Measurements from ENCODE around the gene RAPGEF2.

RAPGEF2 gene

DNA sequence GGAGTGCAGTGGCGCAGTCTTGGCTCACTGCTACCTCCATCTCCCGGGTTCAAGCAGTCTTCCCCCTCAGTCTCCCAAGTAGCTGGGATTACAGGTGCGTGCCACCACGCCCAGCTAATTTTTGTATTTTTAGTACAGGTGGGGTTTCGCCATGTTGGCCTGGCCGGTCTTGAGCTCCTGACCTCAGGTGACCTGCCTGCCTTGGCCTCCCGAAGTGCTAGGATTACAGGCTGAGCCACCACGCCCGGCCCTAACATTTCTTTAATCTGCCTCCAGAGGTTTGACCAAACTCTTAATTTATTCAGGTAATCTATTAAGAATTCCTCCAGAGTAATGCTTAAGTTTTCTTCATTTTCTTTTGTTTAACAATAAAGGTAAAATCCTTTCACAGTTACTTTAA is 171.0 kb downstream of the RAPGEF2 start:
- DNase-seq (ENCODE audit: low read depth in 2 of 3, low spot score in 1 of 3) = no peak

DNA sequence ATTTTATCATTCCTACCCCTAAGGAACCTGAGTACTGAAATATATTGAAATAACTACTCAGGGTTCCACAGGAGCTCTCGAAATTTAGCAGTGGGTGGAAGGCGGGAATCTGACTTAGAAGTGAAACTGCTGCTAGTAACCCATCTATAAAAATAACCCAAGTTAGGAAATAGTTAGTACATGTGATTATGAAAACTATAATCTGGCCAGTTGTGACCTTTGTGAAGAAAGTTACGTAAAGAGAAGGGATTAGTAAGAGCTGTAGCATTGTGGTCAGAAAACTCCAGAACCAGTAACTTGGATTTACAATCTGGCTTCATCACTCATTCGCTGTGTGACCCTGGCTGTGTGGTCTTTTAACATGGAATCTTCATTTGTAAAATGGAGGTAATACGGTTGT is 175.5 kb downstream of the RAPGEF2 start:
- DNase-seq (ENCODE audit: low read depth in 2 of 3, low spot score in 1 of 3) = no peak

DNA sequence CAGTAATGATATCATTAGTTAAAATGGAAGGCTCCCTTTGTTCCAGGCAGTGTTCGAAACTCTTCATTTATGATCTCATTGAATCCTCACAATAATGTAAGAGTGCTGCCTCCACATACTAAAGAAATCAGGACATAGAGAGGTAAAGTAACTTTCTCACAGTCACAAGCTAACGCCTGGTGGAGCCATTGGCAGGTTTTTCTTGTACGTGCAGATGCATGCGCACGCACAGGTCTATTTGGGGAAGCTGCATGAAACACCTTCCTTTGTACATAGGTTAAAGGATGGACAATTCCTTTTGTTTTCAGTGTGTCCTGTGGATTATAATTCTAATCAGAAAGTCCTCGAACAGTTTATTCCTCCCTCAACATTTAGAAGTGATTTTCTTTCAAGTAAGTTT is 176.2 kb downstream of the RAPGEF2 start:
- DNase-seq (ENCODE audit: low read depth in 2 of 3, low spot score in 1 of 3) = no peak

DNA sequence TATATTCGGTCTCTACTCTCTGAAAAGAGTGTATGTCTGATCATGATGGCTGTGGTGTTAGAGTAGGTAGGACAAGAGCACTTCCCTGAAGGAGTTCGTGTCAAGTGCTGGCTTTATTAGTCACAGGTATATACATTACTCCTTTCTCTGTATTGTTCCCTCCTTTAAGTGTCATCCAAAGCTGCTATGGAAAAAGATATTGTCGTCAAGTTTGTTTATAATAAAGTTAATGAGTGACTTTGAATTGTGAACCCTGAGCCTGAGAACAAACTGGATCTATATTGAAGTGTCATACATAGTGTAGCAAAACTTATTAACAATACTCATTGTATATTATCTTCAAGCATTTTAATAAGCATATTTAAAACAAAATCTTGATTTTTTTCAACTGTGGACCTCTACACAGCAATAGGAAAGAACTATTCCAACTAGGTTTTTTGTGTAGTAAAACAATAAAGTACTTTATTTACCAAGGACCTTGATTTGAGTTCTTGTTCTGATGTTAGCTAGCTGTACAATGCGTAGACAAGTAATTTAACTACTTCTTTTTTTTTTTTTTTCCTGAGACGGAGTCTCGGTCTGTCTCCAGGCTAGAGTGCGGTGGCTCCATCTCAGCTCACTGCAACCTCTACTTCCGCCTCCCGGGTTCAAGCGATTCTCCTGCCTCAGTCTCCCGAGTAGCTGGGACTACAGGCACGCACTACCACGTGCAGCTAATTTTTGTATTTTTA is 177.7 kb downstream of the RAPGEF2 start:
- DNase-seq (ENCODE audit: low read depth in 2 of 3, low spot score in 1 of 3) = no peak

DNA sequence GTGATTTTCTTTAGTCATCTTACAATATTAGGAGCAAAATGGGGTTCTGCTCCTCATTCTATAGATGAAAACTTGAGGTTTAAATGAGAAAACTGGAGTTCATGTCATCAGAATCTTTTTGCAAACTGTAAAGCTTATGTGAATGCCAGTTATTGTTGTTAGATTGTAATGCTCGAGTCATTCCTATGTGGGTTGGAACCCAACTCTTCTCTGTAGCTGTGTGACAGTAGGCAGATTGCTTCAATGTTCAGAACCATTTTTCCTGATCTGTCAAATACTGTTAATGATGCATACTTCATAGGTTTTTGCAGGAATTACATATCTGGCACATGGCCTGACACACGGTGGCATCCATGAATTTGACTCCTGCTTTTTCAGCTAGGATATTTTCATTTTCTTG is 178.9 kb downstream of the RAPGEF2 start:
- DNase-seq (ENCODE audit: low read depth in 2 of 3, low spot score in 1 of 3) = no peak

DNA sequence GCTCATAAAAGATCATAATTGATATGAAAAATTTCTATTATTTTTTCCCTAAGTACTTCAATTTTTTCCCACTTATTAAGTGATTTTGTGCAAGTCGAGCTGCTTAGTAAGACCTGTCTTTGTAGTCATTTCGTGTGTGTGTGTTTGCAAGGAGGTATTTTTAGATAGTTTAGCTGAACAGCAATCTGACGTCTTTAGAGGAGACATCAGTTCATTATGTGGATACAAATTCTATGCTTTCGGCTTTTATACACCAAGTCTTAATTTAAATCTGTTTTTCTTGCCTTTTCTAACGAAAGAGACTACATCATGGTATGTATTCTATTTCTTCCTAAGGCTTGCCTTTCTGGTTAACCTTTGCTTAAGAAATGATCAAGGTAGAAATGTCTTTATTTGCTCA is 179.4 kb downstream of the RAPGEF2 start:
- no peak for DNase-seq (ENCODE audit: low read depth in 2 of 3, low spot score in 1 of 3)

DNA sequence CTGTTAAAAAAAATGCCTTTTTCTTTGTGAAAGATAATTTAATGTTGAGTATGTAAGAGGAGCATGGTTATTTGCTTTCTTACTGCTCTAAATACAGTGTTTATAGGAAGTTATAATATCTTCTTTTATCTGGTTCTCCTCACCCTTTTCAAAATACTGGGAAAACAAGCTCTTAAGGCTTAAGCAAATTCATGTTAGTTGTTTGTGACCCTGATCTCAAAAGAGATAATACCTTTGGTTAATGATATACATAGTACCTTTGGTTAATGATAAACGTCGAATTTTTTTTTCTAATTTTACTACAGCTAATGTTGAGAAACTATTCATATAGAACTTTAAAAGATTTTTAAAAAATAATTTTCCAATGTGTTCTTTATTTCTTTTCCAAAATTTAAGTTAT is 180.1 kb downstream of the RAPGEF2 start:
- no peak for DNase-seq (ENCODE audit: low read depth in 2 of 3, low spot score in 1 of 3)

DNA sequence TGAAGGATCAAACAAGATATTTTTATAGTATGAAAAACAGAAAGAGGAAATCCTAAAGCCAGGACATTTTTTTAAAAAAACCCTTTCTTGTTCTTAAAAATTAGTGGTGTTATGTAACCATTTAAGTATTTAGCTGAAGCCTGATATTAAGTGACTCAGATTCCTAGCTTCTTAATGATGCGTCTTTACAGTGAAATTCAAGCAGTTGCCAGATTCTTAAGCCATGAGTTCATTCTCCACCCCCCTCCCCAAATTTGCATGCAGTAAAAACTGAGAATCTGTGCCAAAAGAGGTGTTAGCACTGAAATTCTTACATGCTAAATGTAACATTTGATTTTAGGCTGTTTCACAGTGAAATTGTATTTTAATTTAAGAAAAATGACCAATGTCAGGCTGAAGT is 180.8 kb downstream of the RAPGEF2 start:
- DNase-seq (ENCODE audit: low read depth in 2 of 3, low spot score in 1 of 3) = no peak

DNA sequence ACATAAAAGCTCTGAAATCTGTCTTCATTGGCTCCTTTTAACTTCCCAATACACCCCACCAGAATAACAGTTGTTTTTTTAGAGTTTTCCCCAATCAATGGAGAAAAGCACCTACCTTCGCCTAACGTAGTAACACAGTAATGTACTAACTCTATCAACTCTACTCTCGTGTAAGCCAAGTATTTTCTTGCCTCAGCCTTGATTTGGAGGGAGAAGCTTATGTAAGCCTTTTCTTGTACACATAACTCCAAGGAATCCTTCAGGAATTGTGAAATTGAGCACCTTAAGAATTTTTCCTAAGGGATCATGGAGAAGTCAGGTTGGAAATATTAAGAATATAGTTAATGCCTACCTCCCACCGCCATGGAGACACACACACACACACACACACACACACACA is 181.2 kb downstream of the RAPGEF2 start:
- no peak for DNase-seq (ENCODE audit: low read depth in 2 of 3, low spot score in 1 of 3)

DNA sequence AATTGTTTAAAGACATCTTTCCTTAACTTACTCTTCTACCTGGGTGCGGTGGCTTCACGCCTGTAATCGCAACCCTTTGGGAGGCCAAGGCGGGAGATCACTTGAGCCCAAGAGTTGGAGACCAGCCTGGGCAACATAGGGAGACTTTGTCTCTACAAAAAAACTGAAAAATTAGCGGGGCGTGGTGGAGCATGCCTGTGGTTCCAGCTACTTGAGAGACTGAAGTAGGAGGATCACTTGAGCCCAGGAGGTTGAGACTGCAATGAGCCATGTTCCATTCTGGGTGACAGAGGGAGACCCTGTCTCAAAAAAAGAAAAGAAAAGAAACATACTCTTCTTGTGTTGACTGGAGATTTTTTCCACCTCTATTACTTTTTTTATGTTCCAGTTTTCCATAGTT is 181.9 kb downstream of the RAPGEF2 start:
- DNase-seq (ENCODE audit: low read depth in 2 of 3, low spot score in 1 of 3) = no peak

DNA sequence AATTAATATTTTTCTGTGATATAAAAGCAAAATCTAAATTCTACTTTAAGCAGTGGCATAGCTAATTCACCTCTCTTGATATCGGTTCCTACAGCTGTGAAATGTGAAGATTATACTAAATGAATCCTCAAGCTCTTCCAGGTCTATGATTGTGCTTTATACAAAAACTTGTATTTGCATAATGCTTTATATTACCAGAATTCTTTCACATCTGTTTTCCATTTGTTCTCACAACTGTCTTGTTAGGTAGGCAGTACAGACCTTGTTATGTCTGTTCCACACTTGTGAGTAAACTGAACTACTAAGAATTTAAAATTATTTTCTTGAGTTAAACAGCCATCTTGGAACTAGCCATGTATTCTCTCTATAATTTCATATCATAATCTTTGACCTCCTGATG is 184.9 kb downstream of the RAPGEF2 start:
- no peak for DNase-seq (ENCODE audit: low read depth in 2 of 3, low spot score in 1 of 3)

DNA sequence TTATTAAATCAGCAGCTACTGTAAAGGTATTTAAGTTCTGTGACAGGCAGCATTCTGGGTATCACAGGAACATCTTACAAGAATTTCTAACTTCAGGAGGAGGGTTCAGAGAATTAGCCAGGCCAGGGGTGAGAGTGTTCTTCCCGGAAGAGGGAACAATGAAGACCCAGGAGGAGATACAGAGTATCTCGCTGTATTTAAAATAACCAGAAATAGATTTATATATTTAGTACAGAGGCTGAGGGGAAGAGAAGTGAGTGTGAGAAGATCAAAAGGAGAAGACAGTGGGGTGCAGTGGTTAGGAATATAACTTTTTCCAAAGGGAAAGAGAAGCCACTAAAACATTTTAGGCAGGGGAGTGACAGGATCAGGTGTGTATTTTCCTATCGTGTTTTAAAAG is 186.8 kb downstream of the RAPGEF2 start:
- no peak for DNase-seq (ENCODE audit: low read depth in 2 of 3, low spot score in 1 of 3)

DNA sequence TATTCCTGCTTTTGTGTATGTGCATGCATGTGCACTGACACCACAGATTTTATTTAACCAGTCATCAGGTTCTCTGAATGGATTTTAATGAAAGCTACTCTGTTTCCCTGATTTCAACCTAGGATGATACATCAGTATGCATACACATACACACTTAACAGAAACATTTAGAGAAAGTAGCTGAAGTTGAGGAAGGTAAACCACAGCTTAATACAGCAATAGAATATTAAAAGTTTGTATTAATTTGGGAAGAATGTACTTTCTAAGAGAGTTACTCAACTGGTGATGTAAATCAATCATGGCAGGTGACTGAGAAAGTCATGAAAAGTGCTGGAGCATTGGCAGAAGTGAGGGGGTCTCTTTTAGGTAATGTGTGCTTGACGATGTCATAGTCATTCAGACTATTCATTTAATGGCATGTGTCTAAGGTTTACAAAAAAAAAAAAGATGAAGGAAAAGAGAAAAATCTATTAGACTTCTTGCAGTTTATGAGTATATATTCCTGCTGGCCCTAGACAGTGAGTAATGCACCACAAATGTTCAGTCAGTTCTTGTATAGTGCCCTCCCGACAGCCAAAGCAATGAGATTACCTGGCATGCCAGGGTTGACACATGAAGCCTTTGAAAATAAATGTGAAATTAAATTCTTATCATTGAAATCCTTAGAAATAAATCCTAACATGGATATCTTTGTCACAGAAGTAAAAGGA is 187.6 kb downstream of the RAPGEF2 start:
- DNase-seq (ENCODE audit: low read depth in 2 of 3, low spot score in 1 of 3) = no peak

DNA sequence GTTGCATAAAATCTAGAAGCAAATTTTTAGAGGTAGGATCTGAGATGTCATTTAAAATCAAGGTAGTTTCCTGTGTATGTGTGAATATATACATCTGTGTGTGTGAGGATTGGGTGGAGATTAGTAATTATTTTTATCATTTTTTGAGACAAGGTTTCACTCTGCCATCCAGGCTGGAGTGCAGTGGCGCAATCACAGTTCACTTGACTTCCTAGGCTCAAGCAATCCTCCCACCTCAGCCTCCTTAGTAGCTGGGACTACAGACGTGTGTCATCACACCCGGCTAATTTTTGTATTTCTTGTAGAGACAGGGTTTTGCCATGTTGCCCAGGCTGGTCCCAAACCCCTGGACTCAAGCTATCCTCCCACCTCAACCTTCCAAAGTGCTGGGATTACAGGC is 188.3 kb downstream of the RAPGEF2 start:
- no peak for DNase-seq (ENCODE audit: low read depth in 2 of 3, low spot score in 1 of 3)

DNA sequence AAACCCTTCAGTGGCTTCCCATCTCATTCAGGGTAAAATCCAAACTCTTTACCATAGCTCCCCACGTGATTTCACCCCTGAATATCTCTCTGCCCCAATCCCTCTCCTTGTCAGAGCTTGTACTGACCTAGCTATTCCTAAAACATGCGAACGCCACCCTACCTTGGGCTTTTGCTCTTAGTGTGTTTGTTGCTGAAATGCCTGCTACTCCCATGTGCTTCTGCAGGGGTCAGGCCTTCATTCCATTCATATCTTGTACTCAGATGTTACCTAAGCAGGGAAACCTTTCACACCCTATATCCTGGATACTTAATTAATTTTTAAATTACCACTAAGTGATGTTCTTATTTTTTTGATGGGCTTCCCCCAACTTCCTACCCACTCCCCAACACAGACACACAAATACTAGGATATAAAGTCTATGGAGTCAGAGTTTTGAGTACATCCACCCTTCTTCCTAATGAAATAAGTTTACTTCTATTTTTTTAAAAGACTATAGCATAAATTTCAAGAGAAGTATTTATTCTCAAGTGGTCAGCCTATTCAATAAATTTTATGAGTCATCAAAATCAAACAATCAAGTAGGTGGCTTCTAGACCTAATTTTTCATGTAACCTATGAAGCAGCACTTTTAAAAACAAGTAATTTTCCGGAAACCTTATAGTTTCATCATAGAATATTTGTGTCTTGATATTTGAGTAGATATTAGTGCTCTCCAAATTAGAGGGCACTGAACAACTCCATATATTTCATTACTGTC is 189.4 kb downstream of the RAPGEF2 start:
- DNase-seq (ENCODE audit: low read depth in 2 of 3, low spot score in 1 of 3) = no peak

DNA sequence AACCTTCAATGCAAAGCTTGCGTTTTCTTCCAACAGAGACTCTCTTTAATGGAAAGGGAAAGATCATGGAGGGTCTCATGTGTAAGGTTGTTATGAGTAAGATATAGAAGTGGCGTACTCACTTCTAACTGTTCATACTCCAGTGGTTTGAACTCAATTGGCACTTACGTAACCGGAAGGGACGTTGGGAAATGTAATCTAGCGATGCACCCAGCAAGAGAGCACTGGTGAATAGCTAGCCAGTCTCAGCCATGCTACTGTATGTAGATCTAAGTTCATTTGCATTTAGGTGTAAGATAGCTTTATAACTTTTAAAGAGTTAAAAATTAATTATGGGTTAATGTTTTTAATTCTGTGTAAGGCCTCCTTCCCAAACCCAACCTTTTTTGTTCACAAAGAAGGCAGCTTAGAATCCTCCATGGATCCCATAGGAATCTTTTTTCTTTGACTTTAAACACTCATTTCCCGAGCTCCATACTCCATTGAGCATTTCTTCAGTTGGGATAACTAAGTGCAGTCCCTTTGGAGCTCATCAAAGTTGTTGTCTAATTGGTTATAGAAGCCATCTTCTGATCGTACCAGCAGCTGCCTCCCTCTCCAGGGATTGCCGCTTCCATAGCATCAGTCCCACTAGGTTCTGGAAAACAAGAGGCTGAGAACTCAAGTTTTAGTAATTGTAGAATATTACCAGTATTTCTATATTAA is 191.1 kb downstream of the RAPGEF2 start:
- DNase-seq (ENCODE audit: low read depth in 2 of 3, low spot score in 1 of 3) = no peak

DNA sequence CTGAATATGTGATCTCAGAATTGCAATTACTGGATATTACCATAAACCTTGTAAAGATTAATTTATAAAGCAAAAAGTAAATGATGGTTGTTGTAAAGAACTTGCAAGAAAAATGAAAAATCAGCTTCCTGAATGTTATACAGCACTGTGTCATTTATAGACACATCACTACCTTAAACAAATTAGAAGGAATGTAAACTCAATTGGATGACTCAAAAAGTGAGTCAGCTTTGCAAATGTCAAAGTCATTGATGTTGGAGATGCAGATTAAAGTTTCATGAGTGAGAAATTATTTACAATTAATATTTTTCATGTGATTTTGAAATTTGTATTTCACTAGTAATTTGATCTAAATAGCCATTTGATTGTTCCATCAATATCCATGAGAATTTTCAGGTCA is 193.2 kb downstream of the RAPGEF2 start:
- no peak for DNase-seq (ENCODE audit: low read depth in 2 of 3, low spot score in 1 of 3)

DNA sequence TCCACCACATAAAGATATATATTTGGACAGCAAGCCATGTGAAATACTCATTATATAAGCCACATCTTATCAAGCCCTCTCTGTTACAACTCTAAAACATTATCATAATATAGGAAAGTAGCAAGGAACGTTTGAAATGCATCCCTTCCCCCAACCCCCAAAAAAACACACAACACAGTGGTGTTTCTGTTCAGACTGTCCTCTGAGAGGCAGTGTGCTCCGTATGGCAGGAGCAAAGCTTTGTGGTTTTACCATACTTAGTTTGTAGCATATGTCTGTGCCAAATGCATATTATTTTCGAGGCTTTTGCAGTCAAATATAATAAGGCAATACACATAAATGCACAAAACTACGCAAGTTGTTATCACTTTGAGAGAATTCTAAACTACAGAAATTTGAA is 194.2 kb downstream of the RAPGEF2 start:
- DNase-seq (ENCODE audit: low read depth in 2 of 3, low spot score in 1 of 3) = no peak

DNA sequence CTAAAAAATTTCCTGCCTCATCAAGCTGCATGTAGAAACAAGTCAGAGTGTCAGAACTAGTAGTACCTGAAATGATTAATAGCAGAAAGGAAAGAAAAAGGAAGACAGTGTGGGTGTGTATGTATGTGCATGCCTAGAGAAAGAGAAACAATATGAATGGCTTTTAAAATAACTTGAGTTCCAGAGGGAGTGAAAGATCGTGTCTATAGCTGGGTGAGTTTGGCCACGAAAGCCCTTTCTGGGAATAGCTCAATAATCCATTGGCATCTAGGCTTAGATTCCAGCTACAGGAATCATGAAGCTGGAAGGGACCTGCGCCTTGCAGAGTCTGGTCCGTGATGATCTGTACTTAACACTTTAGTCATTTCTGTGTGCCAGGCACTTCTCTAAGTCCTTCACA is 195.6 kb downstream of the RAPGEF2 start:
- no peak for DNase-seq (ENCODE audit: low read depth in 2 of 3, low spot score in 1 of 3)

DNA sequence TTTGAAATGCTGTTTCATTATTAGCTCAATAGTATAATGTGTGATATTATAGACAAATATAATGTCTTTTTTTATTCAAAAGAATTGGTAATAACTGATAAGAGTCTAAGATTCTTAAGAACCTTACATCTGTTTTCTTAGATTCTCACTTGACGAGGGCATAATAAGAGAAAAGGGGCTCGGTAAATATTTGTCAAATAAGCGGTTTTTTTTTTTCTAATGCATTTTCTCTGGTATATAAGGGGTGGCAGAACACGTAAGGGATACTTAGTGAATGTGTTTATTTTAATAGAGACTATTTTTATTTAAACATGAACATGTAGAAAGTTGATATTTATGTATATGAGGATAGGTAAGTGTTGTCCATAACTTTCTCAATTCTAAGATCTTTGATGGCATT is 200.6 kb downstream of the RAPGEF2 start:
- no peak for DNase-seq (ENCODE audit: low read depth in 2 of 3, low spot score in 1 of 3)

DNA sequence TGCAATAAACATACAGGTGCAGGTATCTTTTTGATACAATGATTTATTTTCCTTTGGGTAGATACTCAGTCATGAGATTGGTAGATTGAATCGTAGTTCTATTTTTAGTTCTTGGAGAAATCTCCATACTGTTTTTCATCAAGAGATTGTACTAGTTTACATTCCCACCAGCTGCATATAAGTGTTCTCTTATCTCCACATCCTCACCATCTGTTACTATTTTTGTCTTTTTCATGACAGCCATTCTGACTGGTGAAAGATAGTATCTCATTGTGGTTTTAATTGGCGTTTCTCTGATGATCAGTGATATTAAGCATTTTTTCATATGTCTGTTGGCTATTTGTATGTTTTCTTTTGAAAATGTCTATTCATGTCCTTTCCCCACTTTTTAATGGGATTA is 202.2 kb downstream of the RAPGEF2 start:
- DNase-seq (ENCODE audit: low read depth in 2 of 3, low spot score in 1 of 3) = no peak

DNA sequence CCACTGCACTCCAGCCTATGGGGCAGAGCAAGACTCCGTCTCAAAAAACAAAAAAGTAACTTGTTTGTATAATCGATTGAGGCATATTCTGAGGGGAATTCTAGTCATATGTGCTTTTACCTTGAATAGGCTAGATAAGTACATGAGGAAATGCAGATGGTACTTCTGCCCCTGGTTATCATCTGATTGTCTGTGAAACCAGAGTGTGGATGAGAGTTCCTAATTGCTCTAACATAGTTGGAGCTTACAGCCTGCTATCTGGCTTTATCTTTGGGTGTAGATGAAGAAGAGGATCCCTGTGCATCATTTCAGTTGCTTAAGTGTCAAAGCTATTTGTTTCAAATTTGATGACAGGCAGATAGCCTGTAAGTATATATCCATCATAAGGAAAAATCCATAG is 205.1 kb downstream of the RAPGEF2 start:
- DNase-seq (ENCODE audit: low read depth in 2 of 3, low spot score in 1 of 3) = no peak

All from stimulated activated CD4-positive, alpha-beta T cell treated with anti-CD3 and anti-CD28 coated beads, Interleukin-12 subunit alpha, Interleukin-12 subunit beta, amount 100 ng/mL, for 48 hours (primary cell).